KOPT-K1 (cell line): ENCODE data around the gene FUT6.

Experiments used
- H3K27ac ChIP-seq: fragments of 200-600 bp; sonication (generic); 2 replicates; pipeline ENCODE4 v1.5.1; 2016; ENCODE audit warnings: antibody characterized with exemption, mild to moderate bottlenecking, low read depth, low read length; ENCODE audit not compliant: poor library complexity, severe bottlenecking
- H3K36me3 ChIP-seq: fragments of 200-600 bp; sonication (generic); 2 replicates; pipeline ENCODE4 v1.5.1; 2017; ENCODE audit warnings: antibody characterized with exemption, mild to moderate bottlenecking, low read length, moderate library complexity; ENCODE audit not compliant: insufficient read depth
- H3K9me3 ChIP-seq: fragments of 200-600 bp; sonication (generic); 2 replicates; pipeline ENCODE4 v1.5.1; 2017; ENCODE audit warnings: antibody characterized with exemption, low read length, mild to moderate bottlenecking; ENCODE audit not compliant: insufficient read depth, poor library complexity, severe bottlenecking

Gene FUT6

DNA sequence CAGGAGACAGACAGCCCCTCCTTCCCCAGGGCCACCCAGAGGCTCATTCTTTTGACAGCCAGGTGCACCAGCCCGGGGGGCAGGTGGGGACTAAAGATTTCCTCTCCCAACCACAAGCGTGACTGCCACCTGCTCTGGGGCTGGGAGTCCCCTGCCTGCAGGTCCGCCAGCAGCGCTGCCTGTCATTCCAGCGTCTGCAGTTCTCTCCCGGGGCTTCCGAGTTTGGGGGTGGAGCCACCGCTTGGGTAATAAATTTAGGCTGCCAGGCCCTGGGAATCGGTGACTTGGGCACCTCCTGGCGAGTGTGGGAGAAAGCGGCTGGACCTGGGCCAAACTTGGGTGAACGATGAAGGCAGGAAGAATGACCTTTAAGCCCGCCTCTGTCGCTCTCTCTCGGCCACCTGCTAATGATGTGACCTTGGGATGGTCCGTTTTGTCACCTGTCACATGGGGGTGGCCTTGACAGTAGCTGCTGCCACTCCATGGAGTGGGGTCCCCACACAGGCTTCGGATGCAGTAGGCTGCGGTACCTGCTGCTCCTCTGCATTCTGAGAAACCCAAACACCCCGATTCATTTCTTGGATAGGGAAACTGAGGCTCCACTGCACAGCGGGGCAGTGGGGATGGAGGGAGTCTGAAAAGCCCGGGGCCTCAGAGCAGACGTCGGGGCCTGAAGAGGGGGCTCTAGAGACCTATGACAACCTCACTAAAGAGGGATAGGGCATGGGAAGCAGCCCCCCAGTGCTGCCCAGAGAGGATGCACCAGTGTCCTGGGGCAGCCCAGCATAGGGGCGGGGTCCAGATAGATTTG lies 12.8 kb downstream of the FUT6 start:
- Histone ChIP-seq H3K27ac (peak overlapping the region; percentile 69), H3K36me3 (no peaks in the 10 kb centered on the region), H3K9me3 (no peaks in the 10 kb centered on the region)

- no peak overlapping the region for H3K27ac ChIP-seq
- H3K9me3 ChIP-seq = no peaks in the 10 kb centered on the region
Observed at GRCh38 chr19:5825178-5825577, 14.3 kb downstream of the FUT6 start.

GRCh38 chr19:5824751-5825150 lies 14.8 kb downstream of the FUT6 start:
- Histone ChIP-seq H3K9me3 (no peaks in the 10 kb centered on the region), H3K36me3 (no peaks in the 10 kb centered on the region), H3K27ac (no peak overlapping the region)

More at GRCh38 chr19:5825178-5825577, 14.3 kb downstream of the FUT6 start:
- H3K36me3 ChIP-seq = no peaks in the 10 kb centered on the region

DNA sequence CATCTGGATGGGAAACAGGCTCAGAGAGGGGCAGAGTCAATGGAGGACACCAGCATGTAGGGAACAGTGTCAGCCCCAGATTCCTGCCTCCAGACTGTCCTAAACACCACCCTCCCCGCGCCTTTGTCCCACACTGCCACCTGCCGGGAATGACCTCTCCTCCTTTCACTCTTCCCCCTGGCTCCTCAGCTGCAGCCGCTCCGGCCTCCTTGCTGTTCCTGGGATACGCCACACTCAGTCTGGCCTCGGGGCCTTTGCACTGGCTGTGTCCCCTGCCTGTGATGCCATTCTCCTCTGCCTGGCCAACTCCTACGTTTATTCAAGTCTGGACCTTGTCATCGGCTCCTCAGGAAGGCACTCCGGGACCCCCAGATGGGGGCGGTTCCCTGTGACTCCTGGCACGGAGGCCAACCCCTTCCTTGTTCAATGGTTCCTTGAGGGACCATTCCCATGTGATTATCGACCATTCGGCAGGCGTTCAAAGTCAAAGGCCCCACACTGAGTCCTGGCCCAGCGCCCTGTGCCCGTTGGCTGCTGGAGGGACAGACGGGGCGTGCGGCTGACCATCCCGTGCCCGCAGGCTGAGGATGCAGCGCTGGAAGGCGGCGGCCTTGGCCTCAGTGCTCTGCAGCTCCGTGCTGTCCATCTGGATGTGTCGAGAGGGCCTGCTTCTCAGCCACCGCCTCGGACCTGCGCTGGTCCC lies 15.8 kb downstream of the FUT6 start:
- no peak overlapping the region for H3K27ac ChIP-seq
- no peaks in the 10 kb centered on the region for H3K36me3 ChIP-seq
- no peaks in the 10 kb centered on the region for H3K9me3 ChIP-seq

GRCh38 chr19:5822181-5822844 lies 17.2 kb downstream of the FUT6 start:
- Histone ChIP-seq H3K36me3 (no peaks in the 10 kb centered on the region), H3K27ac (no peak overlapping the region), H3K9me3 (no peaks in the 10 kb centered on the region)

GRCh38 chr19:5821521-5822180 lies 17.9 kb downstream of the FUT6 start:
- Histone ChIP-seq H3K27ac (no peak overlapping the region), H3K9me3 (no peaks in the 10 kb centered on the region), H3K36me3 (no peaks in the 10 kb centered on the region)

GRCh38 chr19:5820785-5821184 lies 18.7 kb downstream of the FUT6 start:
- Histone ChIP-seq H3K27ac (no peak overlapping the region), H3K36me3 (no peaks in the 10 kb centered on the region), H3K9me3 (no peaks in the 10 kb centered on the region)

GRCh38 chr19:5818594-5818993 lies 20.9 kb downstream of the FUT6 start:
- Histone ChIP-seq H3K9me3 (no peaks in the 10 kb centered on the region), H3K36me3 (no peaks in the 10 kb centered on the region), H3K27ac (no peak overlapping the region)

GRCh38 chr19:5817218-5817617 lies 22.3 kb downstream of the FUT6 start:
- Histone ChIP-seq H3K36me3 (no peaks in the 10 kb centered on the region), H3K27ac (no peak overlapping the region), H3K9me3 (no peaks in the 10 kb centered on the region)

DNA sequence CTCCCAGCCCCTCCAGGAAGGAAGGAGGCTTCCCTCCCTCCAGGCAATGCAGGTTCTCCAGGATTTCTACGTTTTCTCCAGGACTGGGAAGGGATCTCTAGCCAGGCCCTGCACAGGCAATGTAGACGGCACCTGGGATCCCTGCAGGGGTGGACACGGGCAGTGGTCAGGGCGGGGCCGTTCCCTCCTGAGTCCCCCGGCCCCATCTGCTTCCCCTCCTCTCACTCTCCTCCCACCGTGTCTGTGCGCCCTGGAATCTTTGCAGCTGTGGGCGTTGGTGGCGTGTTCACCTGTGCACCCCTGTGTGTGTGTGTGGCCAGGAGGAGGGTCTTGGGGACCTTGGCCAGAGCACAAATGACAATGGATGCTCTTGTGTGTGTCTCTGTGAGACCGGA lies 24.7 kb downstream of the FUT6 start:
- Histone ChIP-seq H3K9me3 (no peaks in the 10 kb centered on the region), H3K36me3 (no peaks in the 10 kb centered on the region), H3K27ac (no peak overlapping the region)

GRCh38 chr19:5814123-5814851 lies 25.2 kb downstream of the FUT6 start:
- Histone ChIP-seq H3K27ac (no peak overlapping the region), H3K36me3 (no peaks in the 10 kb centered on the region), H3K9me3 (no peaks in the 10 kb centered on the region)

DNA sequence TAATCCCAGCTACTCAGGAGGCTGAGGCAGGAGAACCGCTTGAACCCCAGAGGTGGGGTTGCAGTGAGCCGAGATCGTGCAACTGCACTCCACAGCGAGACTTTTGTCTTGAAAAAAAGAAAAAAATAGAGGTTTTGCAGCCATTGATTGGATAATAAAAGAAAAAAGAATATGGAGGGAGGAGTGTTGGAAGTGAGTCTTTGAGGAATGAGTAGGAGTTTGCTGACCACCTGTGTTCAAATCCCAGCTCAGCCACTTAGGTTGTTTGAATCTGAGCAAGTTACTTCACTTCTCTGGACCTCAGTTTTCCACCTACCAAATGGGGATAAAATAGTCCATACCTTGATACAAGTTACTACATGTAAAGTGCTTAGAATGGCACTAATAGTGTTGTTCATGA lies 28.4 kb downstream of the FUT6 start:
- Histone ChIP-seq H3K36me3 (no peaks in the 10 kb centered on the region), H3K27ac (no peak overlapping the region)

GRCh38 chr19:5809469-5809868 lies 30.0 kb downstream of the FUT6 start:
- H3K9me3 ChIP-seq = no peaks in the 10 kb centered on the region
- no peak overlapping the region for H3K27ac ChIP-seq
- H3K36me3 ChIP-seq = no peaks in the 10 kb centered on the region

More for the DNA sequence above, 28.4 kb downstream of the FUT6 start:
- no peaks in the 10 kb centered on the region for H3K9me3 ChIP-seq

DNA sequence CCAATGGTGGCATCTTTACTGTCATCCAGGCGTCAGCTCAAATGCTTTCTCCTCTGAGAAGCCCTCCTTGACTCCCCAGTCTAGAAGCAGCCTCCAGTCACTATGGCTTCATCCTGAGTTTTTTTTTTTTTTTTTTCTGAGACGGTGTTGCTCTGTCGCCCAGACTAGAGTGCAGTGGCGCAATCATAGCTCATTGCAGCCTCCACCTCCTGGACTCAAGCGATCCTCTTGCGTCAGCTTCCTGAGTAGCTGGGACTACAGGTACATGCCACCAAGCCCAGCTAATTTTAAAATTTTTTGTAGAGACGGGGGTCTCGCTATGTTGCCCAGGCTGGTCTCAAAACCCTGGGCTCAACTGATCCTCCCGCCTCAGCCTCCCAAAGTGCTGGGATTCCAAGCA lies 30.4 kb downstream of the FUT6 start:
- H3K36me3 ChIP-seq = no peaks in the 10 kb centered on the region
- H3K9me3 ChIP-seq = no peaks in the 10 kb centered on the region
- H3K27ac ChIP-seq = no peak overlapping the region
